ENCODE measurements around the gene IL1RAPL2.

Gene IL1RAPL2

DNA sequence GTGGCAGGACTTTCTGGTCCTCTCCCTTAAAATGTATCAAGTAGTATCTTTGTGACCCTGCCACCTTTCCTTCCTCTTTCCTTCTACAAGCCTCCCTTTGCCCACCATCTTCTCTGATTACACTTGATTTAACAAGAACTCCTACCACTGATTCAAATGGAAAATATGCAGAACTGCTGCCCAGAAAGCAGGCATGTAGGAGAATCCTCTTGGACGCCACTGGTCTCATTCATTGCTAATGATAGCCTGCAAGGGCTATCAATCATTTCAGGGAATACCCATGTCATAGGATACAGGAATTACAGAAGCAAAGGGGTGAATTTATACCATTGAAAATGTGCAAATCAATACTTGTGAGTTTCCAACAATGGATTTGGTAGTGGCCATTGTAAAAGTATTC is 961.8 kb downstream of the IL1RAPL2 start:
- Histone ChIP-seq H3K79me2 (ENCODE audit: insufficient read depth, low read length) (no peaks in the 10 kb centered on the region), H3K36me3 (ENCODE audit: low read length) (no peaks in the 10 kb centered on the region), H3K27ac (ENCODE audit: low read depth, low read length) (no peak overlapping the region), H3F3A (ENCODE audit: insufficient read depth) (no peaks in the 10 kb centered on the region), H3K9me2 (replicated peaks; ENCODE audit: insufficient read depth, low read length) (no peaks in the 10 kb centered on the region), H4K20me1 (ENCODE audit: low read depth, low read length) (no peaks in the 10 kb centered on the region), H2AFZ (ENCODE audit: low read depth, low read length, severe bottlenecking) (no peak overlapping the region), H3K9me3 (ENCODE audit: insufficient read depth, low read length) (no peaks in the 10 kb centered on the region), H3K4me3 (ENCODE audit: insufficient read depth, low read length, poor library complexity, severe bottlenecking) (no peak overlapping the region), H3K9ac (ENCODE audit: low read length) (no peak overlapping the region), H3K27me3 (ENCODE audit: low read length) (no peaks in the 10 kb centered on the region), H3K4me2 (ENCODE audit: low read depth, low read length, poor library complexity, severe bottlenecking) (no peak overlapping the region)
- TF ChIP-seq CTCF (IDR thresholded peaks at IDR 0.05; ENCODE audit: insufficient read depth, low read length, poor library complexity, severe bottlenecking) (no peak), EZH2phosphoT487 (conservative IDR thresholded peaks at IDR 0.05; ENCODE audit: low read length) (no peak)

GRCh38 chrX:105533951-105534350 is 968.0 kb downstream of the IL1RAPL2 start:
- H3K27me3 ChIP-seq (ENCODE audit: low read length), result no peaks in the 10 kb centered on the region
- no peaks in the 10 kb centered on the region for H3K9me3 ChIP-seq (ENCODE audit: insufficient read depth, low read length)
- no peaks in the 10 kb centered on the region for H4K20me1 ChIP-seq (ENCODE audit: low read depth, low read length)
- no peak overlapping the region for H2AFZ ChIP-seq (ENCODE audit: low read depth, low read length, severe bottlenecking)
- H3K36me3 ChIP-seq (ENCODE audit: low read length), result no peaks in the 10 kb centered on the region
- no peak for TF ChIP-seq CTCF (IDR thresholded peaks at IDR 0.05; ENCODE audit: insufficient read depth, low read length, poor library complexity, severe bottlenecking)
- no peak for TF ChIP-seq EZH2phosphoT487 (conservative IDR thresholded peaks at IDR 0.05; ENCODE audit: low read length)
- H3K4me3 ChIP-seq (ENCODE audit: insufficient read depth, low read length, poor library complexity, severe bottlenecking), result no peak overlapping the region
- H3F3A ChIP-seq (ENCODE audit: insufficient read depth), result no peaks in the 10 kb centered on the region
- no peak overlapping the region for H3K27ac ChIP-seq (ENCODE audit: low read depth, low read length)
- no peak overlapping the region for H3K4me2 ChIP-seq (ENCODE audit: low read depth, low read length, poor library complexity, severe bottlenecking)
- no peak overlapping the region for H3K9ac ChIP-seq (ENCODE audit: low read length)
- H3K9me2 ChIP-seq (replicated peaks; ENCODE audit: insufficient read depth, low read length), result no peaks in the 10 kb centered on the region
- H3K79me2 ChIP-seq (ENCODE audit: insufficient read depth, low read length), result no peaks in the 10 kb centered on the region

GRCh38 chrX:105543283-105543682 is 977.3 kb downstream of the IL1RAPL2 start:
- no peak for TF ChIP-seq CTCF (IDR thresholded peaks at IDR 0.05; ENCODE audit: insufficient read depth, low read length, poor library complexity, severe bottlenecking)
- TF ChIP-seq EZH2phosphoT487 (conservative IDR thresholded peaks at IDR 0.05; ENCODE audit: low read length), result no peak
- Histone ChIP-seq H3K4me3 (ENCODE audit: insufficient read depth, low read length, poor library complexity, severe bottlenecking) (no peak overlapping the region), H3F3A (ENCODE audit: insufficient read depth) (no peaks in the 10 kb centered on the region), H2AFZ (ENCODE audit: low read depth, low read length, severe bottlenecking) (no peak overlapping the region), H3K79me2 (ENCODE audit: insufficient read depth, low read length) (no peaks in the 10 kb centered on the region), H3K27me3 (ENCODE audit: low read length) (no peaks in the 10 kb centered on the region), H3K9ac (ENCODE audit: low read length) (no peak overlapping the region), H3K9me2 (replicated peaks; ENCODE audit: insufficient read depth, low read length) (no peaks in the 10 kb centered on the region), H3K27ac (ENCODE audit: low read depth, low read length) (no peak overlapping the region), H4K20me1 (ENCODE audit: low read depth, low read length) (no peaks in the 10 kb centered on the region), H3K9me3 (ENCODE audit: insufficient read depth, low read length) (no peaks in the 10 kb centered on the region), H3K4me2 (ENCODE audit: low read depth, low read length, poor library complexity, severe bottlenecking) (no peak overlapping the region), H3K36me3 (ENCODE audit: low read length) (no peaks in the 10 kb centered on the region)

Data from SU-DHL-6 (cell line).